WTC11 (cell line): ENCODE results near the gene PTPRN2. TPM values are rescaled to one million over a fixed set of nuclear protein-coding genes. Genes with fewer than 3 reads are reported as not detected.

Source experiments
- ATAC-seq: fragments of 200-7000 bp; cut with Tn5 transposase; 2 replicates; pipeline ENCODE4 v1.10.0; 2021; ENCODE audit warnings: mild to moderate bottlenecking, moderate library complexity
- CTCF ChIA-PET: fragments of 300-600 bp; sonication (Branson Sonifier 250); formaldehyde crosslinking; loops from one replicate; lab custom pipeline; 2021; ENCODE audit warnings: antibody characterized with exemption; lab: Charles Lee
- POLR2A ChIA-PET: fragments of 350-600 bp; sonication (Branson Sonifier 250); formaldehyde crosslinking; loops from one replicate; lab custom pipeline; 2021; ENCODE audit warnings: antibody characterized with exemption; lab: Charles Lee
- DNase-seq: peaks from one replicate; pipeline ENCODE4 v3.0.0; 2021; ENCODE audit warnings: low spot score
- H3K27ac Mint-ChIP-seq: 2 replicates; pipeline ENCODE4 v1.8.0; 2021; ENCODE audit warnings: mixed read lengths
- H3K27me3 Mint-ChIP-seq: 2 replicates; pipeline ENCODE4 v1.8.0; 2021; ENCODE audit warnings: low read depth, mild to moderate bottlenecking, moderate library complexity, mixed read lengths
- H3K36me3 Mint-ChIP-seq: 2 replicates; pipeline ENCODE4 v1.8.0; 2021; ENCODE audit warnings: mixed read lengths
- H3K4me1 Mint-ChIP-seq: 2 replicates; pipeline ENCODE4 v1.8.0; 2022; ENCODE audit warnings: mixed read lengths
- H3K4me3 Mint-ChIP-seq: 2 replicates; pipeline ENCODE4 v1.8.0; 2021; ENCODE audit warnings: mild to moderate bottlenecking, moderate library complexity, mixed read lengths
- H3K9me3 Mint-ChIP-seq: 2 replicates; pipeline ENCODE4 v1.8.0; 2021; ENCODE audit warnings: mixed read lengths
- ATF3 ChIP-seq: sonication (generic); formaldehyde crosslinking; conservative IDR thresholded peaks from 2 replicates; pipeline ENCODE4 v1.8.1; 2022; ENCODE audit warnings: mild to moderate bottlenecking, missing genetic modification reagents
- CDX4 ChIP-seq: fragments of 250-450 bp; sonication (Bioruptor Pico); IDR thresholded peaks from 2 replicates; pipeline ENCODE4 v1.9.0; 2021; ENCODE audit warnings: moderate library complexity, mild to moderate bottlenecking, inconsistent platforms, borderline replicate concordance
- CREB1 ChIP-seq: sonication (generic); formaldehyde crosslinking; IDR thresholded peaks from 2 replicates; pipeline ENCODE4 v1.8.0; 2023; ENCODE audit warnings: mild to moderate bottlenecking, missing genetic modification reagents
- GRHL2 ChIP-seq: fragments of 250-450 bp; sonication (Bioruptor Pico); IDR thresholded peaks from 2 replicates; pipeline ENCODE4 v1.8.0; 2022; ENCODE audit warnings: mild to moderate bottlenecking, moderate library complexity; ENCODE audit not compliant: insufficient replicate concordance, severe bottlenecking
- MLX ChIP-seq: sonication (generic); formaldehyde crosslinking; IDR thresholded peaks from 2 replicates; pipeline ENCODE4 v1.8.1; 2023; ENCODE audit warnings: mild to moderate bottlenecking, missing genetic modification reagents, moderate library complexity
- SMAD3 ChIP-seq: sonication (generic); formaldehyde crosslinking; IDR thresholded peaks from 2 replicates; pipeline ENCODE4 v1.8.0; 2022; ENCODE audit warnings: missing genetic modification reagents, mild to moderate bottlenecking, borderline replicate concordance
- ZNF281 ChIP-seq: sonication (generic); formaldehyde crosslinking; IDR thresholded peaks from 2 replicates; pipeline ENCODE4 v1.8.0; 2023; ENCODE audit warnings: mild to moderate bottlenecking, missing genetic modification reagents
- total RNA-seq: library from RNA; stranded (reverse); gene quantifications from 3 replicates; pipeline ENCODE4 v1.2.3, GENCODE V29; 2021
- TF ChIP-seq, protein P1 (sequence below): sonication (generic); formaldehyde crosslinking; IDR thresholded peaks from 2 replicates; pipeline ENCODE4 v1.8.1; 2022; ENCODE audit warnings: mild to moderate bottlenecking, missing genetic modification reagents, moderate library complexity, borderline replicate concordance
- TF ChIP-seq, protein P2 (sequence below): sonication (generic); formaldehyde crosslinking; IDR thresholded peaks from 2 replicates; pipeline ENCODE4 v1.8.1; 2023; ENCODE audit warnings: mild to moderate bottlenecking, missing genetic modification reagents, borderline replicate concordance
- TF ChIP-seq, protein P3 (sequence below): fragments of 250-450 bp; sonication (Bioruptor Pico); IDR thresholded peaks from 2 replicates; pipeline ENCODE4 v1.9.0; 2021; ENCODE audit warnings: mild to moderate bottlenecking, borderline replicate concordance
- TF ChIP-seq, protein P4 (sequence below): fragments of 200-600 bp; IDR thresholded peaks from 2 replicates; pipeline ENCODE4 v1.8.0; 2022; ENCODE audit warnings: antibody characterized with exemption
- TF ChIP-seq, protein P5 (sequence below): sonication (generic); formaldehyde crosslinking; IDR thresholded peaks from 2 replicates; pipeline ENCODE4 v1.8.1; 2023; ENCODE audit warnings: mild to moderate bottlenecking, moderate library complexity, missing genetic modification reagents

Gene PTPRN2
- total RNA-seq, 1 experiment from 2014 or later: 4.7 TPM

DNA sequence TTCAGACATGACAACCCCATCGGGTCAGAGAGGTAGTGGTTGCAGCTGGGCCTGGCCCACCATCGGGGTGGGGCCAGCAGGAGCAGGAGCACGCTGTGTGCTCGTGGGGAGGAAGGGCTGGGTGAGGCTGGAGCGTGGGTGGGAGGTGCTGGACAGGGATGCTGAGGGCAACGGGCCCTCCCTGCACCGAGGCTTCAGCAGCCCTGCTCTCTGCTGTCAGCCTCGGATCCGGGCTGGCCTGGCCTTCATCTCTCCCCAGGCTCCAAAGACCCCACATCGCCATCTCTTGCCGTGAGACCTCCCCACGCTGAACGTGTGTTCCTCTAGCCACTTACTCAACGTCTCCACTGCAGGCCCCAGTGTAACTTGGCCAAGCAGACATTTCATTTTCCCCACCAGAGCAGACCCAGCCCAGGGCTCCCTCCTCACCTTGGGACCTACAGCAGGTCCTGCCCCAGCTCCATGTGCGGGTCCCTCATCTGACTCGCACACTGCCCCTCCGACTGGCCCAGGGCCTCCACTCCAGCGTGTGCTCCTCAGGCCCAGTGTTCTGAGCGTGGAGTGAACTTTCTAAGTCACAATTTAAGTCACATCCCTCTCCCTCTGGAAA, 788.4 kb downstream of the PTPRN2 start (continued):
- TF ChIP-seq, protein P1, sequence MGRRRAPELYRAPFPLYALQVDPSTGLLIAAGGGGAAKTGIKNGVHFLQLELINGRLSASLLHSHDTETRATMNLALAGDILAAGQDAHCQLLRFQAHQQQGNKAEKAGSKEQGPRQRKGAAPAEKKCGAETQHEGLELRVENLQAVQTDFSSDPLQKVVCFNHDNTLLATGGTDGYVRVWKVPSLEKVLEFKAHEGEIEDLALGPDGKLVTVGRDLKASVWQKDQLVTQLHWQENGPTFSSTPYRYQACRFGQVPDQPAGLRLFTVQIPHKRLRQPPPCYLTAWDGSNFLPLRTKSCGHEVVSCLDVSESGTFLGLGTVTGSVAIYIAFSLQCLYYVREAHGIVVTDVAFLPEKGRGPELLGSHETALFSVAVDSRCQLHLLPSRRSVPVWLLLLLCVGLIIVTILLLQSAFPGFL: no peak
- no peak for TF ChIP-seq ZNF281 (CRISPR knock-in tag)
- TF ChIP-seq, protein P2, sequence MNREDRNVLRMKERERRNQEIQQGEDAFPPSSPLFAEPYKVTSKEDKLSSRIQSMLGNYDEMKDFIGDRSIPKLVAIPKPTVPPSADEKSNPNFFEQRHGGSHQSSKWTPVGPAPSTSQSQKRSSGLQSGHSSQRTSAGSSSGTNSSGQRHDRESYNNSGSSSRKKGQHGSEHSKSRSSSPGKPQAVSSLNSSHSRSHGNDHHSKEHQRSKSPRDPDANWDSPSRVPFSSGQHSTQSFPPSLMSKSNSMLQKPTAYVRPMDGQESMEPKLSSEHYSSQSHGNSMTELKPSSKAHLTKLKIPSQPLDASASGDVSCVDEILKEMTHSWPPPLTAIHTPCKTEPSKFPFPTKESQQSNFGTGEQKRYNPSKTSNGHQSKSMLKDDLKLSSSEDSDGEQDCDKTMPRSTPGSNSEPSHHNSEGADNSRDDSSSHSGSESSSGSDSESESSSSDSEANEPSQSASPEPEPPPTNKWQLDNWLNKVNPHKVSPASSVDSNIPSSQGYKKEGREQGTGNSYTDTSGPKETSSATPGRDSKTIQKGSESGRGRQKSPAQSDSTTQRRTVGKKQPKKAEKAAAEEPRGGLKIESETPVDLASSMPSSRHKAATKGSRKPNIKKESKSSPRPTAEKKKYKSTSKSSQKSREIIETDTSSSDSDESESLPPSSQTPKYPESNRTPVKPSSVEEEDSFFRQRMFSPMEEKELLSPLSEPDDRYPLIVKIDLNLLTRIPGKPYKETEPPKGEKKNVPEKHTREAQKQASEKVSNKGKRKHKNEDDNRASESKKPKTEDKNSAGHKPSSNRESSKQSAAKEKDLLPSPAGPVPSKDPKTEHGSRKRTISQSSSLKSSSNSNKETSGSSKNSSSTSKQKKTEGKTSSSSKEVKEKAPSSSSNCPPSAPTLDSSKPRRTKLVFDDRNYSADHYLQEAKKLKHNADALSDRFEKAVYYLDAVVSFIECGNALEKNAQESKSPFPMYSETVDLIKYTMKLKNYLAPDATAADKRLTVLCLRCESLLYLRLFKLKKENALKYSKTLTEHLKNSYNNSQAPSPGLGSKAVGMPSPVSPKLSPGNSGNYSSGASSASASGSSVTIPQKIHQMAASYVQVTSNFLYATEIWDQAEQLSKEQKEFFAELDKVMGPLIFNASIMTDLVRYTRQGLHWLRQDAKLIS (CRISPR knock-in tag): no peak
- TF ChIP-seq CREB1 (CRISPR knock-in tag): no peak

- ATAC-seq (no peak), DNase-seq (no peak)
- Mint-ChIP-seq H3K27me3 (peaks cover 5% of the 10 kb centered on the region; the same call in 1 of the 2 replicates), H3K27ac (no peak overlapping the region), H3K4me1 (peaks cover 37% of the 10 kb centered on the region), H3K36me3 (peaks cover 32% of the 10 kb centered on the region), H3K9me3 (peaks cover 43% of the 10 kb centered on the region), H3K4me3 (no peak overlapping the region)
- ChIA-PET POLR2A (no interaction called here), CTCF (no interaction called here)
- TF ChIP-seq, protein P3, sequence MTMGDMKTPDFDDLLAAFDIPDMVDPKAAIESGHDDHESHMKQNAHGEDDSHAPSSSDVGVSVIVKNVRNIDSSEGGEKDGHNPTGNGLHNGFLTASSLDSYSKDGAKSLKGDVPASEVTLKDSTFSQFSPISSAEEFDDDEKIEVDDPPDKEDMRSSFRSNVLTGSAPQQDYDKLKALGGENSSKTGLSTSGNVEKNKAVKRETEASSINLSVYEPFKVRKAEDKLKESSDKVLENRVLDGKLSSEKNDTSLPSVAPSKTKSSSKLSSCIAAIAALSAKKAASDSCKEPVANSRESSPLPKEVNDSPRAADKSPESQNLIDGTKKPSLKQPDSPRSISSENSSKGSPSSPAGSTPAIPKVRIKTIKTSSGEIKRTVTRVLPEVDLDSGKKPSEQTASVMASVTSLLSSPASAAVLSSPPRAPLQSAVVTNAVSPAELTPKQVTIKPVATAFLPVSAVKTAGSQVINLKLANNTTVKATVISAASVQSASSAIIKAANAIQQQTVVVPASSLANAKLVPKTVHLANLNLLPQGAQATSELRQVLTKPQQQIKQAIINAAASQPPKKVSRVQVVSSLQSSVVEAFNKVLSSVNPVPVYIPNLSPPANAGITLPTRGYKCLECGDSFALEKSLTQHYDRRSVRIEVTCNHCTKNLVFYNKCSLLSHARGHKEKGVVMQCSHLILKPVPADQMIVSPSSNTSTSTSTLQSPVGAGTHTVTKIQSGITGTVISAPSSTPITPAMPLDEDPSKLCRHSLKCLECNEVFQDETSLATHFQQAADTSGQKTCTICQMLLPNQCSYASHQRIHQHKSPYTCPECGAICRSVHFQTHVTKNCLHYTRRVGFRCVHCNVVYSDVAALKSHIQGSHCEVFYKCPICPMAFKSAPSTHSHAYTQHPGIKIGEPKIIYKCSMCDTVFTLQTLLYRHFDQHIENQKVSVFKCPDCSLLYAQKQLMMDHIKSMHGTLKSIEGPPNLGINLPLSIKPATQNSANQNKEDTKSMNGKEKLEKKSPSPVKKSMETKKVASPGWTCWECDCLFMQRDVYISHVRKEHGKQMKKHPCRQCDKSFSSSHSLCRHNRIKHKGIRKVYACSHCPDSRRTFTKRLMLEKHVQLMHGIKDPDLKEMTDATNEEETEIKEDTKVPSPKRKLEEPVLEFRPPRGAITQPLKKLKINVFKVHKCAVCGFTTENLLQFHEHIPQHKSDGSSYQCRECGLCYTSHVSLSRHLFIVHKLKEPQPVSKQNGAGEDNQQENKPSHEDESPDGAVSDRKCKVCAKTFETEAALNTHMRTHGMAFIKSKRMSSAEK (CRISPR knock-in tag): no peak
- TF ChIP-seq MLX (CRISPR knock-in tag) (no peak), ATF3 (CRISPR knock-in tag) (no peak), GRHL2 (CRISPR knock-in tag) (no peak), CDX4 (no peak), SMAD3 (CRISPR knock-in tag) (no peak)
- TF ChIP-seq, protein P4, sequence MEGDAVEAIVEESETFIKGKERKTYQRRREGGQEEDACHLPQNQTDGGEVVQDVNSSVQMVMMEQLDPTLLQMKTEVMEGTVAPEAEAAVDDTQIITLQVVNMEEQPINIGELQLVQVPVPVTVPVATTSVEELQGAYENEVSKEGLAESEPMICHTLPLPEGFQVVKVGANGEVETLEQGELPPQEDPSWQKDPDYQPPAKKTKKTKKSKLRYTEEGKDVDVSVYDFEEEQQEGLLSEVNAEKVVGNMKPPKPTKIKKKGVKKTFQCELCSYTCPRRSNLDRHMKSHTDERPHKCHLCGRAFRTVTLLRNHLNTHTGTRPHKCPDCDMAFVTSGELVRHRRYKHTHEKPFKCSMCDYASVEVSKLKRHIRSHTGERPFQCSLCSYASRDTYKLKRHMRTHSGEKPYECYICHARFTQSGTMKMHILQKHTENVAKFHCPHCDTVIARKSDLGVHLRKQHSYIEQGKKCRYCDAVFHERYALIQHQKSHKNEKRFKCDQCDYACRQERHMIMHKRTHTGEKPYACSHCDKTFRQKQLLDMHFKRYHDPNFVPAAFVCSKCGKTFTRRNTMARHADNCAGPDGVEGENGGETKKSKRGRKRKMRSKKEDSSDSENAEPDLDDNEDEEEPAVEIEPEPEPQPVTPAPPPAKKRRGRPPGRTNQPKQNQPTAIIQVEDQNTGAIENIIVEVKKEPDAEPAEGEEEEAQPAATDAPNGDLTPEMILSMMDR: no peak
- TF ChIP-seq, protein P5, sequence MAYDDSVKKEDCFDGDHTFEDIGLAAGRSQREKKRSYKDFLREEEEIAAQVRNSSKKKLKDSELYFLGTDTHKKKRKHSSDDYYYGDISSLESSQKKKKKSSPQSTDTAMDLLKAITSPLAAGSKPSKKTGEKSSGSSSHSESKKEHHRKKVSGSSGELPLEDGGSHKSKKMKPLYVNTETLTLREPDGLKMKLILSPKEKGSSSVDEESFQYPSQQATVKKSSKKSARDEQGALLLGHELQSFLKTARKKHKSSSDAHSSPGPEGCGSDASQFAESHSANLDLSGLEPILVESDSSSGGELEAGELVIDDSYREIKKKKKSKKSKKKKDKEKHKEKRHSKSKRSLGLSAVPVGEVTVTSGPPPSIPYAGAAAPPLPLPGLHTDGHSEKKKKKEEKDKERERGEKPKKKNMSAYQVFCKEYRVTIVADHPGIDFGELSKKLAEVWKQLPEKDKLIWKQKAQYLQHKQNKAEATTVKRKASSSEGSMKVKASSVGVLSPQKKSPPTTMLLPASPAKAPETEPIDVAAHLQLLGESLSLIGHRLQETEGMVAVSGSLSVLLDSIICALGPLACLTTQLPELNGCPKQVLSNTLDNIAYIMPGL: no peak
These were observed 790.3 kb downstream of the PTPRN2 start for GRCh38 chr7:157797361-157797760.
